Stimulated activated CD4-positive, alpha-beta T cell treated with anti-CD3 and anti-CD28 coated beads, TNF-alpha, amount 100 ng/mL, for 4 hours (primary cell): ENCODE data around the gene C1R.

Experiments used
- DNase-seq, 3 experiments: peaks; one replicate each; pipeline ENCODE4 v3.0.0-alpha.2; 2020; ENCODE audit warnings: low read depth in 3 of 3

C1R gene

DNA sequence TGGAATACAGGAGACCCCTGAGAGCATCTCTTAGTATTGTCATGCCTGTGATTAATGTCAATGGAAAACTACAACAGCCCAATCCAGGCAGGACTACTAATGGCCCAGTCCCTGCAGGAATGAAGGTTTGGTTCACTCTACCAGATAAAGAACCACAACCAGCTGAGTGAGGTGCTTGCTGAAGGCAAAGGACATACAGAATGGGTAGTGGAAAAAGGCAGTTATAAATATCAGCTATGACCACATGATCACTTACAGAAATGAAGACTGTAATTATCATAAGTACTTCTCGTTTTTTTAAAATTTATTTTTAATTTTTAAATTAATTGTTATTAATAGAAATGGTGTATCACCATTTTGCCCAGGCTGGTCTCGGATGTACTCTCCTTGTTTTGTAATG is 56.8 kb downstream of the C1R start:
- no peak for DNase-seq

DNA sequence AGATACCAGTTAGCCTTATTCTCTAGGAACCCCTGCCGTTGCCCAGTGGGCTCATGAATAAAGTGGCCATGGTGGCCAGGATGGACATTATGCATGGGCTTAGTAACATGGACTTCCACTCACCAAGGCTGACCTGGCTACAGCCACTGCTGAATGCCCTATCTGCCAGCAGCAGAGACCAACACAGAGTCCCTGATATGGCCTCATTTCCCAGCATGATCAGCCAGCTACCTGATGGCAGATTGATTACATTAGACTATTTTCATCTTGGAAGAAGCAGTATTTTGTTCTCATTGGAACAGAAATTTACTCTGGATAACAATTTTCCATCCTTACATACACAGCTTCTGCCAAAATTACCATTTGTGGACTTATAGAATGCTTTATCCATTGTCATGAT is 57.8 kb downstream of the C1R start:
- DNase-seq: no peak

DNA sequence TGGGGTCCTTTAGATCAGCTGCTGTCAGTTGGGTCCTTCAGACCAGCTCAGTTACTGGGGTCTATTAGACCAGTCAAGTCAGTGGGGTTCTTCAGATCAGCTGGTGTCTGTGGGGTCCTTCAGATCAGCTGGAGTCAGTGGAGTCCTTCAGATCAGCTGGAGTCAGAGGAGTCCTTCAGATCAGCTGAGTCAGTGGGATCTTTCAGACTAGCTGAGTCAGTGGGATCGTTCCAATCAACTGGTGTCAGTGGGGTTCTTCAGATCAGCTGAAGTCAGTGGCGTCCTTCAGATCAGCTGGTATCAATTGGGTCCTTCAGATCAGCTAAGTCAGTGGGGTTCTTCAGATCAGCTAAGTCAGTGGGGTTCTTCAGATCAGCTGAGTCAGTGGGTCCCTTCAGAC is 59.3 kb downstream of the C1R start:
- no peak for DNase-seq

DNA sequence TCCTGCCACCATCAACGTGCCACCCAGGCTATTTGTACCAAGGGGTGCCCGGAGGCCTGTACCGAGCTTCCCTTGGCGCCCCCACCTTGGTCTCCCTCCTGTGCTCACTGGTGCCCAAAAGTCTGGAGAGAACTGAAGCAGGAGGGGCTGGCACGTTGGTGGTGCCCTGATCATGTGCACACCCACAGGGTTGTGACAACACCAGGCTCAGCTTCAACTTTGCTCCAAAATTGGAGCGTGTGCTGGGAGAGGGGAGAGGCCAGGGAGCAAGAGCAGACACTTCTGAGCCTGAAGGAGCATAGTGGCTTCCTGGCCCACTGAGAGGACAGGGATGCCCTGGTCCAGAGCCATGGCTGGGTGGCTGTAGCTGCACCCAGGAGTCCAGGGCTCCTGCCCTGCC is 60.9 kb downstream of the C1R start:
- DNase-seq: no peak
